SK-N-MC (cell line): ENCODE results near the gene ZNF619.

Experiments used
- EZH2 ChIP-seq: fragments of 200-600 bp; sonication (generic); IDR thresholded peaks from one replicate; pipeline ENCODE4 v1.6.1; 2017; ENCODE audit warnings: antibody characterized with exemption
- FOXP2 ChIP-seq: optimal IDR thresholded peaks from 2 replicates; pipeline ENCODE3; 2011; ENCODE audit warnings: mild to moderate bottlenecking, moderate library complexity; ENCODE audit not compliant: insufficient read depth; ENCODE audit errors: extremely low read length, control extremely low read depth
- POLR2AphosphoS5 ChIP-seq: IDR thresholded peaks from 2 replicates; pipeline ENCODE4 v1.6.1; 2012; ENCODE audit warnings: mild to moderate bottlenecking, low read depth, low read length, borderline replicate concordance

- TF ChIP-seq POLR2AphosphoS5 (no peak), EZH2 (no peak), FOXP2 (no peak)
Observed at GRCh38 chr3:40458473-40458872, 18.4 kb upstream of the ZNF619 start.
